Measurements from ENCODE around the gene SHISA6. TPM values are rescaled to one million over a fixed set of nuclear protein-coding genes. Genes with fewer than 3 reads are reported as not detected.

SHISA6 gene
- total and polyA plus RNA-seq, 11 donors: 0.16 to 1.0 (median 0.29) TPM

DNA sequence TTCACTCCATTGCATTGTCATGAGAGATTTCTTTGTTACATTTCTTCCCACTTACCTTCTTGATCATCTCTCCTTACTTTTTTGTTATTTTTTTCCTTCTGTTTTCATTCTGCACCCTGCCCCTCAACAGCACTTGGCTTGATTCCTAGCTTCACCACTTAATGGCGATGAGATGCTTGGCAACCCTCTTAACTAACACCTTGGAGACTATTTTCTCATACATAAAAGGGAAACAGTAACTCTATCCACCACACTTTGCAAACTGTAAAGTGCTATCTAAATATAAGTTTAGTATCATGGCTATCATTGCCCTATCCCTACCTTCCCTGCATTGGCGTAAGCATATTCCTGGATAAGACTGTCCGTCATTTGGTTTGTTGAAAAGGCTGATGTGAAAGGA is 177.3 kb downstream of the SHISA6 start:
- WGBS, 4 donors: 84 to 91% (median 88%) methylated on average over 3 of the region's 3 CpGs
- Histone ChIP-seq H3K4me3 (no peak overlapping the region), H3K27me3 (no peaks in the 10 kb centered on the region), H3K36me3 (no peaks in the 10 kb centered on the region), H3K27ac (no peak overlapping the region), H3K4me1 (no peaks in the 10 kb centered on the region), H3K9me3 (peaks cover 0 to 5% (median 0%) of the 10 kb centered on the region in 12 donors)
- intact Hi-C loops (cut with DNase I): no loop called here
- DNase-seq: no peak
- no peak for ATAC-seq
- TF ChIP-seq, protein P1, sequence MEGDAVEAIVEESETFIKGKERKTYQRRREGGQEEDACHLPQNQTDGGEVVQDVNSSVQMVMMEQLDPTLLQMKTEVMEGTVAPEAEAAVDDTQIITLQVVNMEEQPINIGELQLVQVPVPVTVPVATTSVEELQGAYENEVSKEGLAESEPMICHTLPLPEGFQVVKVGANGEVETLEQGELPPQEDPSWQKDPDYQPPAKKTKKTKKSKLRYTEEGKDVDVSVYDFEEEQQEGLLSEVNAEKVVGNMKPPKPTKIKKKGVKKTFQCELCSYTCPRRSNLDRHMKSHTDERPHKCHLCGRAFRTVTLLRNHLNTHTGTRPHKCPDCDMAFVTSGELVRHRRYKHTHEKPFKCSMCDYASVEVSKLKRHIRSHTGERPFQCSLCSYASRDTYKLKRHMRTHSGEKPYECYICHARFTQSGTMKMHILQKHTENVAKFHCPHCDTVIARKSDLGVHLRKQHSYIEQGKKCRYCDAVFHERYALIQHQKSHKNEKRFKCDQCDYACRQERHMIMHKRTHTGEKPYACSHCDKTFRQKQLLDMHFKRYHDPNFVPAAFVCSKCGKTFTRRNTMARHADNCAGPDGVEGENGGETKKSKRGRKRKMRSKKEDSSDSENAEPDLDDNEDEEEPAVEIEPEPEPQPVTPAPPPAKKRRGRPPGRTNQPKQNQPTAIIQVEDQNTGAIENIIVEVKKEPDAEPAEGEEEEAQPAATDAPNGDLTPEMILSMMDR (IDR thresholded peaks at IDR 0.05): no peak
- no peak for TF ChIP-seq POLR2A (IDR thresholded peaks at IDR 0.05)

GRCh38 chr17:11430751-11431150 is 189.7 kb downstream of the SHISA6 start:
- no peak overlapping the region for H3K27ac ChIP-seq
- 84 to 90% (median 87%) methylated on average over 6 of the region's 6 CpGs for WGBS, 4 donors
- no peaks in the 10 kb centered on the region for H3K36me3 ChIP-seq
- intact Hi-C loops (cut with DNase I): no loop called here
- TF ChIP-seq POLR2A (IDR thresholded peaks at IDR 0.05): no peak
- TF ChIP-seq, protein P1 (IDR thresholded peaks at IDR 0.05): no peak
- DNase-seq (no peak), ATAC-seq (no peak)
- peaks cover 0 to 16% (median 0%) of the 10 kb centered on the region in 12 donors for H3K9me3 ChIP-seq
- H3K4me3 ChIP-seq: no peak overlapping the region
- no peaks in the 10 kb centered on the region for H3K4me1 ChIP-seq
- no peaks in the 10 kb centered on the region for H3K27me3 ChIP-seq

DNA sequence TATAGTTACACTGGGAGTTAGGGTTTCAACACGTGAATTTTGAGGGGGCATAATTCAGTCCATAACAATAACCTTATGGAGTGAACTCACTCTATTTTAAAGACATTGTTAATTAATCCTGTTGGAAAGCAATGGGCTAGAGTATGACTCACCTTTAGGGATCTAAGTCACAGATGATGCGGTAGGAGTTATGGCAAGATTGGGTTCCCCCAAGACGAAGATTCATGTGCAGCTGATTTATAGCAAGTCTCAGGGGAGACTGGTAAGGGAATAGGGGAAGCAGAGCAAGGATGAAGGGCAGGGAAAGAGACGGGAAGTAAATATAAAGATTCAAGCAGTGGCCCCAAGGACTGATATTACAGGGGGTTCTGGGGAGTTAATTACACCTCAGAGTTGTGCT is 197.7 kb downstream of the SHISA6 start:
- Histone ChIP-seq H3K36me3 (no peaks in the 10 kb centered on the region), H3K27ac (no peak overlapping the region), H3K4me1 (no peaks in the 10 kb centered on the region), H3K4me3 (no peak overlapping the region), H3K9me3 (peaks cover 0 to 1% (median 0%) of the 10 kb centered on the region in 12 donors), H3K27me3 (no peaks in the 10 kb centered on the region)
- ATAC-seq (no peak), DNase-seq (no peak)
- TF ChIP-seq POLR2A (IDR thresholded peaks at IDR 0.05): no peak
- TF ChIP-seq, protein P1 (IDR thresholded peaks at IDR 0.05): no peak
- intact Hi-C loops (cut with DNase I): no loop called here
- WGBS, 4 donors: 63 to 75% (median 67%) methylated on average over 4 of the region's 4 CpGs

DNA sequence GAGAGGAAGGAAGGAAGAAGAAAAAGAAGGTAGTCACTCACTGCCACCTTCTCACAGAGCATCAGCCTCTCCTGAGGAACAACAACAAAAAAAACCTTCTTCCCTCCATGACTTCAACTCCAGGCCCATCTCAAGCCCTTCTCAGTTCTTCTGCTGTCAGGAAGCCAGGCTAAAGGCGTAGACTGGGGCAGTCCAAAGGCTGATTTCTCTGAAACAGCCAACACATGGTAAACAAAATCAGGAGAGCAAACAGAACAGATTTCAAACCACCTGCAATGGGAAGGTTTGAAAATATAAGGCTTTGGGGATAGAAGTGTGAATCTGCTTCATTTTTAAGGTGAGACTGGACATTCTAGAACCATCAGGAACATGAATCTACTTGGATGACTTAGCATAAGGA is 200.0 kb downstream of the SHISA6 start:
- Histone ChIP-seq H3K4me1 (no peaks in the 10 kb centered on the region), H3K27ac (no peak overlapping the region), H3K4me3 (no peak overlapping the region), H3K9me3 (no peaks in the 10 kb centered on the region), H3K27me3 (no peaks in the 10 kb centered on the region), H3K36me3 (no peaks in the 10 kb centered on the region)
- WGBS, 4 donors: 67 to 78% (median 73%) methylated on average over 1 of the region's 1 CpG
- no peak for ATAC-seq
- no peak for TF ChIP-seq POLR2A (IDR thresholded peaks at IDR 0.05)
- TF ChIP-seq, protein P1 (IDR thresholded peaks at IDR 0.05): no peak
- intact Hi-C loops (cut with DNase I): no loop called here
- no peak for DNase-seq

Measured in heart left ventricle (tissue), 16 donors.